PC-3 (cell line): Measurements from ENCODE around the gene APC.

Experiments used
- EZH2 ChIP-seq: fragments of 300-600 bp; sonication (generic); IDR thresholded peaks from one replicate; pipeline ENCODE4 v1.6.1; 2017; ENCODE audit warnings: antibody characterized with exemption, mild to moderate bottlenecking, low read length; ENCODE audit not compliant: unreplicated experiment
- EZH2phosphoT487 ChIP-seq: fragments of 300-600 bp; sonication (generic); IDR thresholded peaks from 2 replicates; pipeline ENCODE4 v1.6.1; 2018; ENCODE audit warnings: mild to moderate bottlenecking, antibody characterized with exemption, low read length, borderline replicate concordance
- TF ChIP-seq, protein P1 (sequence below): fragments of 300-600 bp; sonication (generic); conservative IDR thresholded peaks from 2 replicates; pipeline ENCODE4 v1.5.1; 2017; ENCODE audit warnings: antibody characterized with exemption, low read depth, mild to moderate bottlenecking, low read length

DNA sequence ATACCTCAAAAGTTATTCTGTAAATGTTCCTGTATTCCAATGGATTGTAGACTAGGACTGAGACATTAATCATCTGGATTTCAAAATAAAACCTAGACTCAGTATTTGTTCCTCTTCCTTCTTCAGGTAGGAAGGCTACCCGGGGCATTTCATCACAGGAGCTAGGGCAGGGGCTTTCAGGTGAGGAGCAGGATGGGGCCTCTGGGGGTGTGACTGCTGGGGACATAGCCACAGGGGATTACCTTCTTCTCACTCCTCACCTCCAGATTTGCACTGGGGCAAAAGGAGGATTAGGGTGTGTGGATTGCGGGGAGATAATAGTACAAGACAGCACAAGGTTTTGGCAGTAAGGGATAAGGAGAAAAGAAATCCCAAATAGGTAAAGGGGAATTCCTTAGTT, 85.5 kb downstream of the APC start:
- TF ChIP-seq, protein P1, sequence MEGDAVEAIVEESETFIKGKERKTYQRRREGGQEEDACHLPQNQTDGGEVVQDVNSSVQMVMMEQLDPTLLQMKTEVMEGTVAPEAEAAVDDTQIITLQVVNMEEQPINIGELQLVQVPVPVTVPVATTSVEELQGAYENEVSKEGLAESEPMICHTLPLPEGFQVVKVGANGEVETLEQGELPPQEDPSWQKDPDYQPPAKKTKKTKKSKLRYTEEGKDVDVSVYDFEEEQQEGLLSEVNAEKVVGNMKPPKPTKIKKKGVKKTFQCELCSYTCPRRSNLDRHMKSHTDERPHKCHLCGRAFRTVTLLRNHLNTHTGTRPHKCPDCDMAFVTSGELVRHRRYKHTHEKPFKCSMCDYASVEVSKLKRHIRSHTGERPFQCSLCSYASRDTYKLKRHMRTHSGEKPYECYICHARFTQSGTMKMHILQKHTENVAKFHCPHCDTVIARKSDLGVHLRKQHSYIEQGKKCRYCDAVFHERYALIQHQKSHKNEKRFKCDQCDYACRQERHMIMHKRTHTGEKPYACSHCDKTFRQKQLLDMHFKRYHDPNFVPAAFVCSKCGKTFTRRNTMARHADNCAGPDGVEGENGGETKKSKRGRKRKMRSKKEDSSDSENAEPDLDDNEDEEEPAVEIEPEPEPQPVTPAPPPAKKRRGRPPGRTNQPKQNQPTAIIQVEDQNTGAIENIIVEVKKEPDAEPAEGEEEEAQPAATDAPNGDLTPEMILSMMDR, result no peak
- no peak for TF ChIP-seq EZH2phosphoT487
- TF ChIP-seq EZH2, result no peak
